IPS-15b (cell line): ENCODE measurements around the gene ERCC2.

Experiments
- H3K27me3 ChIP-seq: one replicate; pipeline ENCODE4 v1.6.1; 2013; ENCODE audit warnings: low read length; ENCODE audit not compliant: control insufficient read depth, insufficient read depth
- H3K36me3 ChIP-seq: one replicate; pipeline ENCODE4 v1.6.1; 2013; ENCODE audit warnings: low read length; ENCODE audit not compliant: control insufficient read depth, insufficient read depth
- H3K4me1 ChIP-seq: one replicate; pipeline ENCODE4 v1.6.1; 2013; ENCODE audit warnings: mild to moderate bottlenecking, low read length; ENCODE audit not compliant: control insufficient read depth, insufficient read depth
- H3K4me3 ChIP-seq: one replicate; pipeline ENCODE4 v1.5.1; 2013; ENCODE audit warnings: low read depth, low read length
- H3K9ac ChIP-seq: one replicate; pipeline ENCODE4 v1.6.1; 2013; ENCODE audit warnings: low read depth, mild to moderate bottlenecking, low read length
- H3K9me3 ChIP-seq: one replicate; pipeline ENCODE4 v1.6.1; 2013; ENCODE audit warnings: mild to moderate bottlenecking, low read length; ENCODE audit not compliant: control insufficient read depth, insufficient read depth

ERCC2 gene

DNA sequence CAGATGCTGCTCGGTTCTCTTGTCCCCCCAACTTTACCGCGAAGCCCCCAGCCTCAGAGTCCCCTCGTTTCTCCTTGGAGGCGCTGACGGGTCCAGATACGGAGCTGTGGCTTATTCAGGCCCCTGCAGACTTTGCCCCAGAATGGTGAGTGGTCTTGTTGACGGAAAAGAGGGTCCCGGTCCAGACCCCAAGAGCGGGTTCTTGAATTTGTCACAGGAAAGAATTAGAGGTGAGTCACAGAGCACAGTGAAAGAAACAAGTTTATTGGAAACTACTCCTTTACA lies 36.7 kb upstream of the ERCC2 start:
- Histone ChIP-seq H3K9me3 (no peaks in the 10 kb centered on the region), H3K36me3 (peaks cover 14% of the 10 kb centered on the region), H3K4me1 (peaks cover 8% of the 10 kb centered on the region), H3K9ac (peak overlapping the region; percentile 99), H3K27me3 (peaks cover 9% of the 10 kb centered on the region), H3K4me3 (peak overlapping the region; percentile 83)

DNA sequence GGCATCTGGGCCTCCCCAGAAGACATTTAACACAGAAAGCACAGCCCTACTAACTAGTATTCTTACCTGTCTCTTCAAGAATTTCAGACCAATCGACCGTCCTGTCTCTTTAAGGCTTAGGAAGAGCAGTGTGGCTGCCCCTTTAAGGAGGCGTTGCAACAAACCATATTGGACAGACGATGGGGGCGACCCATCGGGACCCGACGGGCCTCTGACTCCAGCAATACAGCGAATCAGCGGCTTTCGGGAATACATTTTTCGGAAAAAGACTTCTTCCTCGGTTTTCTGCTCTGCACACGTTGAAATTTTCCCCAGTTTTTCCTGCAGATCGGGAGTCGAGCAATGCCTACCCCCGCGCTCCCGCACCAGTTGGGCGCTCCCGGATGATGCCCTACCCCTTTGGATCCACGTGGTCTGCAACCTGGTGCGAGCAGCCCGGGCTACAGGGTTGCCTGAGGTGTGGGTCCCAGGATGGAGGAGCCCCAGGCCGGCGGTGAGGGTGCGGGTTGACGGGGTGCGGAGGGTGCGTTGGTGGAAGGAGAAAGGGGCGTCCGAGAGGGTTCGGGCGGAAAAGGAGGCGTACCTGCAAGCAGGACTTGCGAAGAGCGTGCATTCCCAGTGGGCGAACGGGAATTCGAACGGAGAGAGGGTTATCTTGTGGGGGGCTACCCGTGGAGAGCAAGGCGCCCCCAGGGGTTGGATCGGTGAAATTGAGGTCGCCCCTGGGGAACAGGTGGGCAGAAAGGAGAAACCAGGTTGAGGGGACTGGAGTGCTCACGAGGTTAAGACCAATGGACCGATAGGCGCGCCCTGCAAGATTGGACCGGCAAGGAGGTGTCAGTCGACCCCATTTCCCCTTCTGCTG lies 36.1 kb upstream of the ERCC2 start, which contains the start of gene POLR1G:
POLR1G (plus strand) TSS at position 419 of the 865 bp plus-strand sequence; CDS start at position 472, 53 bp downstream.
- H3K9me3 ChIP-seq: no peaks in the 10 kb centered on the region
- peaks cover 12% of the 10 kb centered on the region for H3K27me3 ChIP-seq
- H3K36me3 ChIP-seq: peaks cover 14% of the 10 kb centered on the region
- H3K4me1 ChIP-seq: peaks cover 8% of the 10 kb centered on the region
- peak within 1 kb of the TSS; percentile 83 for H3K4me3 ChIP-seq
- H3K9ac ChIP-seq: peak within 1 kb of the TSS; percentile 99

DNA sequence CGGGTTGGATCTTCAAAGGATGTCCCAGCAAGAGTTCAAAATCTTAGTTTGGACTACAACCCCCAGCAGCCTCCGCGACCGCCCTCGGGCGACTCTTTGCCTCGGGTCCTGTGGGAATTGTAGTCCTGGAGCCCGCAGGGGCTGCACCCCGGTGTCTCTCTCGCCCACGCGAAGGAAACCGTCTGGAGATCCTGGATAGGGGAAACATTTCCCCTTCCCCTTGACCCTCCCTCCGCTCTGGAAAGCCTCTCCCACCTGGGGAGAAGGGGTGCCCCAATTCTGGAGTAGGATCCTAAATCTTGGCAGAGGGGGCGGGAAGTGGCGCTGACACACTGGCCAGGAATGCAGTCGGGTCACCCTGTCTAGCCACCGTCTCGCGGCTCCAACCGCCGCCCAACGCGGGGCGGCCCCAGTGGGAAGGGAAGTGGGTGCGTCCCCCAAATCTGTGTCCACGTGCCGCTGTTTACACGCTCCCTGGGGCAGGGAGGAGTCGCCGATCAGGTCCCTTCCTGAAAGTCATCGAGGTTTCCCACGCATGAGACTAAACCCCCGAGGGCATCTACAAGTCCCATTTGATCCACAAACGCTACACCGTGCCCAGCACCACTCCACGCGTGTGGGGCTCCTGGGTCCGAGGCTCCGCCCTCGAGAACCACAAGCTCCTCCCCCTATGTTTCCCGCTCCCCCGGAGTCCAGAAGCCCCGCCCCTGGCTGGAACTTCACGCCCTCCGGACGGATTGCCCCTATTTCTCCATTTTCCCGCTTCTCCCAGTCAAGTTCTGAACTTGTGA lies 35.3 kb upstream of the ERCC2 start:
- H3K4me3 ChIP-seq: peak overlapping the region; percentile 83
- peak overlapping the region; percentile 99 for H3K9ac ChIP-seq
- H3K9me3 ChIP-seq: no peaks in the 10 kb centered on the region
- H3K36me3 ChIP-seq: peaks cover 14% of the 10 kb centered on the region
- H3K4me1 ChIP-seq: peaks cover 8% of the 10 kb centered on the region
- H3K27me3 ChIP-seq: peaks cover 12% of the 10 kb centered on the region

DNA sequence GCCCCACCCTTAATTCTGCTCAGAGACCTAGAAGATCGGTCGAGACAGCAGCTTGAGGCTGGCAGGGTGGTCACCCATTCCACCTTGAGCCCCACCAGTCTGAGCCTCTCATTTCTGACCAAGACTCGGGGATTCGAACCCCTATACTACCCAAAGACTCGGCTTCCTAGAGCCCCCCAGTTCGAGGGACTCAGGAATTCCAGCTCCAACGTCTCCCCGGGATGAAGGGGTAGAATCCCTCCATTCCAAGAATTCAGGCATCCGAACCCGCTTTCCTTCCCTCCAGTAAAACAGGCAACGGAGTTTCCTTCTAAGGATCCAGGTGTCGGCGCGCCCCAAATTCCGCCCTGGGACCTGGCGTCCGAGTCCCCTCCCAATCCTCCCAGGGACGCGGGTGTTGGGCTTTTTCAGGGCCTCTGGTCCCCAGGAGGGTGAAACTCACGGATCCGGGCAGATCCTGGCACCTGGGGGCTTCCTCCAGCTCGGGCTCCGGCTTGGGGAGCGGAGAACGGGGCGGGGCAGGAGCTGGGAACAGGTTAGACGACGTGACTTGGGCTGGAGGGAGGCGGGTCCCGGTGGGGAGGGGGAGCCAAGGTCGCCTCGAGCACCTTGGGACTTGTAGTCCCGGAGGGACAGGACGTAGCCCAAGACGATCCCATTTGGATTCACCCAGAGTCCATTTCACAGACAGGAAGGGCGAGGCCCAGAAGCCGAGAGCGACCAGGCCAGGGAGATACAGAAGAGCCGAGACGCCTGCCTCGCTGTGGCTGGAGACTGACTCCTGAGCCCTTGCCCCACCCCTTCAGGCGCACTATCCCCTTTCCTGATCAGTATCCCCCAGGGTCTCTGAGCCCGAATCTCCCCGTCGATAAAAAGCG lies 34.4 kb upstream of the ERCC2 start, which contains the start of gene PPP1R13L:
PPP1R13L (minus strand) TSS at position 513 of the 878 bp plus-strand sequence. CDS start 6,751 bp downstream, outside the sequence.
- Histone ChIP-seq H3K9ac (peak within 1 kb of the TSS; percentile 67), H3K4me3 (peak within 1 kb of the TSS; percentile 83), H3K36me3 (peaks cover 14% of the 10 kb centered on the region), H3K27me3 (peaks cover 12% of the 10 kb centered on the region), H3K9me3 (no peaks in the 10 kb centered on the region), H3K4me1 (peaks cover 8% of the 10 kb centered on the region)

DNA sequence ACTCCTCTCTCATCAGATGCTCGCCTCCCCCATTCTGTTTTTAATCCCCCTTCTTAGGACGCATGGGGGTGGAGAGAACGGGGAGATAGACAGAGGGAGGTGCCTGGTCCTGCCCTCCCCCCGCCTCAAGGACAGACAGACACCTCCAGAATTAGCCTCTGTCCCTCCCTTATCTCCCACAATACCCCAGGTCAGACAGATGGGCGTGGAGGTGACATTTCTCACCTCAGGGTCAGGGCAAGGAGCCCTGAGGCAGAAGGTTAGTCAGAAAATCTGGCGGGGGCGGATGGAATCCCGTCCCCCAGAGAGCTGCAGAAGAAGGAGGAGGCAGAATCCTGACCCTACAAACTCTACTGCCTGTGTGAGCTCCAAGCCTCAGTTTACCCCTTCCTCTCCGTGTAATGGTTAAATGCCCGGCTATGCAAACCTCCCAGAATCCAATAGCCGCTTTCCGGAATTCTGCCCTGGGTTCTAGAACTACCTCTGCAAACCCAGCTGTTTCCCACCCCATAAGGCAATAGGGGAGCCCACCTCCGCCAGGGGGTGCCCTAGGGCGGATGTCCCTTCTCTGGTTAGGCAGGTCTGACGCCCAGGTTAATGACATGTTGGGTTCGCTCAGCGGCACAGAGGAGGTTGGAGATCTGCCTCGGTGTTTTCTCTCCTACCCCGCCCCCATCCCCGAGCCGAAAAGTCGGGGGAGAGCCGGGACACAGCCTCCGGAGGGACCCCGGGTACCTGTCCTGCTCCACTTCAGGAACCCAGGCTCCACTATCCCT lies 33.6 kb upstream of the ERCC2 start:
- peaks cover 12% of the 10 kb centered on the region for H3K27me3 ChIP-seq
- H3K9me3 ChIP-seq: no peaks in the 10 kb centered on the region
- peaks cover 8% of the 10 kb centered on the region for H3K4me1 ChIP-seq
- no peak overlapping the region for H3K9ac ChIP-seq
- H3K4me3 ChIP-seq: peak overlapping the region; percentile 83
- peaks cover 10% of the 10 kb centered on the region for H3K36me3 ChIP-seq

DNA sequence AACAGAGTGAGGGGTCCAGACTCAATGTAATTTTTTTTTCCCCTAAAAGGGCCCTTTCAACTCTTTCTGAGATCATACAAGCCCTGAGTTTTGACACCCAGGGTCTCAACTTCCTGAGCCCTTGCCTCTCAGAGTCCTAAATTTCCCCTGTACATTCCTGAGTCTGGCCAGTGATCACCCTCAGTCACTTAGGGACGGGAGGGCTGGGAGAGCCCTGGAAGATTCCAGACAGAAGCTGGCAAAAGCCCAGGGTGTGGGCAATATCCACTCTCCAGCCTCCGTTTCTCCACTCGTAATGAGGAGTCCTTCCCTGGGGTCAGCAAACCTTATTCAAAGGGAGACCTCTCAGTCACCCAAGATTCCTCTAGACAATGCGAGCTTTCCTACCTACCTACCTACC lies 32.9 kb upstream of the ERCC2 start:
- H3K9ac ChIP-seq: no peak overlapping the region
- no peaks in the 10 kb centered on the region for H3K9me3 ChIP-seq
- H3K36me3 ChIP-seq: peaks cover 7% of the 10 kb centered on the region
- H3K4me1 ChIP-seq: peaks cover 8% of the 10 kb centered on the region
- H3K4me3 ChIP-seq: peak overlapping the region; percentile 83
- H3K27me3 ChIP-seq: peaks cover 14% of the 10 kb centered on the region

DNA sequence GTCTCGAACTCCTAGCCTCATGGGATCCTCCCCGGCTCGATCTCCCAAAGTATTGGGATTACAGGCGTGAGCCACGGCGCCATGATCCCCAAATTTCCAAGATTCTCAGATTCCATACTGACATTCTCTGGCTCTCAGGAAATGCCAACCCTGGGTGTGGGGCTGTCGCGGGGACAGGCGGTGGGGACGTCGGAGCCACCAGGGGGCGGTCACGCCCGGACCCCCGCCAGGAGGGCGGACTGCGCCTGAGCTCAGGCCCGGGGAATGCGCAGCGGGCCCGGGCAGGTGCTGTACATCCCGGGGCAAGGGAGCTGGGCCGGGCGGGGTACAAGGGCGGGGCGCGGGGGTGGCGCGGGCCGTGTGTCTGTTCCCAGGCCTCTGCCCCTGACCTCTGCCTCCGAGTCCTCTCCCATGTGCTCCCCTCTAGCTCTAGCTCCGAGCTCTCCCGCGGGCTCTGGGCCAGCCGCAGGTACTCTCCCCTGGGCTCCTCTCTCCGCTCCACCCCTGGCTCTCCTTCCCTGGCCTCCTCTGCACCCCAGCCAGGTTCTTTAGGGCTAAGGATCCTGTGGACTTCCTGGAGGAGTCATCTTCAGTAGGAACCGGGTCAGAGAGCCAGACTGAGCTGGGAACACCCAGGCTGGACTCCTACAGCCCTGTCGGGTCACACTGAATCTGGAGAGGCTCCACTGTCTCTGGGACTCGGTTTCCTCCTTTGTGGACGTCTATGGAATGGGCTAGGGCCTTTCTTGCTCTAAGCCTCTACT lies 32.1 kb upstream of the ERCC2 start:
- no peak overlapping the region for H3K9ac ChIP-seq
- H3K4me1 ChIP-seq: peaks cover 8% of the 10 kb centered on the region
- peak overlapping the region; percentile 28 for H3K4me3 ChIP-seq
- H3K36me3 ChIP-seq: peaks cover 3% of the 10 kb centered on the region
- no peaks in the 10 kb centered on the region for H3K9me3 ChIP-seq
- H3K27me3 ChIP-seq: peaks cover 19% of the 10 kb centered on the region

DNA sequence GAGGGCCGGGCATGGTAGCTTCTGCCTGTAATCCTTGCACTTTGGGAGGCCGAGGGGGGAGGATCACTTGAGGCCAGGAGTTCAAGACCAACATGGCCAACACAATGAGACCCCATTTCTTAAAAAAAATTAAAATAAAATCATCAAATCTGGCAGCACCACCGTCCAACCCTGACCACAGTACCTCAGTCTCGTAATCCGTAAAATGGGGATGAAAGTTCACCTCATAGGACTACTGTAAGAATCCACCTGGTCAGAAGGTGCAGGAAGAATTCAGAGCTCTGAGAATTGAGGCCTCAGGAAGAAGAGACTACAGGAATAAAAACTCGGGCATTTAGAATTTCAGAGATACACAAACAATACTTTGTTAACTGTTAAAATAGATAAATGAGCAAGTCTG lies 31.4 kb upstream of the ERCC2 start:
- no peaks in the 10 kb centered on the region for H3K9me3 ChIP-seq
- H3K27me3 ChIP-seq: peaks cover 25% of the 10 kb centered on the region
- peaks cover 3% of the 10 kb centered on the region for H3K36me3 ChIP-seq
- H3K9ac ChIP-seq: no peak overlapping the region
- peaks cover 8% of the 10 kb centered on the region for H3K4me1 ChIP-seq
- H3K4me3 ChIP-seq: peak overlapping the region; percentile 28

DNA sequence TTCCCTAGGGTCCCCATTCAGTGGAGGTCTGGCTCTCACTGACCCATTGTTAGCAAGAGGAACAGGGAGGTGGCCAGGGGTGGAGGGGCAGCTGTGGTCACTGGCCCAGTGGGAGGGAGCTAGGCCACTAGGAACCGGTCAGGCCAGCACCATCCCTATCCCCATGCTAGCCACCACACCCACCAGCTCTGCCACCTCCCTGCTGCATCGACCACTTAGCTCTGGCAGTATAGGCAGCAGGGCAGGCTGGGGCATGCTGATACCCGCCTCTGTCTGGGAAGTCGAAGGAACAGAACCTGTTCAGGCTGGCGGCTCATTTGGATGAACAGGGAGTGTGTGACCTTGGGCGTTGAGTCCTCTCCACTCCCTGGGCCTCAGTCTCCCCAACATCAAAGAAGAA lies 29.8 kb upstream of the ERCC2 start:
- H3K4me3 ChIP-seq: no peak overlapping the region
- no peaks in the 10 kb centered on the region for H3K9me3 ChIP-seq
- H3K4me1 ChIP-seq: peaks cover 8% of the 10 kb centered on the region
- H3K9ac ChIP-seq: no peak overlapping the region
- no peaks in the 10 kb centered on the region for H3K36me3 ChIP-seq
- H3K27me3 ChIP-seq: peaks cover 31% of the 10 kb centered on the region

DNA sequence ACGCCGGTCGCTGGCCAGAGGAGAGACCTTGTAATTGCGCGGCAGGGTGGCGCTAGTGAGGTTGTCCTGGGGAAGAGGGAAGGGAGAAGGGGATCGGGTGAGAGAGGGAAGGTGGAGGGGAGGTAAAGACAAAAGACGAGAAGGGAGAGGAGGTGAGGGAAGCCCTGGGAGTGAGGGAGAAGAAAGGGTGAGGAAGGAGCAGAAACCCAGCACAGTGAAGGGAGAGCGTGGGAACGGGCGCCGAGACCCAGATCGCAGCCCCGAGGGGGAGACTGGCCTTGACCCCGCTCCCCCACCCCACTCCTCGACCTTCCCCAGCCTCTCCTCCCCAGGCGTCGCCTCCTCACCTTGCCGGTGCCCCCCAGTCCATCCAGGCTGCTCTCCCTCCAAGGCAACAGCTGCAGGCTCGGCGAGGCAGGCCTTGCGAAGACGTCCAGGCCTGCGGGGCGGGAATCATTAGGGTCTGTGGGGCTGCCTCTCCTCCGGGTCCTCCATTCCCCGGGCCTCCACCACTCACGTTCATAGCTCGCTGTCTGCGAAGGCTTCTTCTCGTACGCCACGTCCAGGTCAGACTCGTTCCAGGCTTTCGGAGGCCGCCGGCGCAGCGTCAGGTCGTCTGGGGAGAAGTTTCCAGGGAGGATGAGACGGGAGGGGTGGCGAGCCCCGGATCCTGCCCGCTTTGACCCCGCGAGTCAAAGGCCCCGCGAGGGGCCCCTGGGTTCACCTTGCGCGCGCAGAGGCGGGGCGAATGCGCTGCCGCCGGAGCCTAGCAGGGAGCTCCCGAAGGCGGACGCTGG lies 25.6 kb upstream of the ERCC2 start:
- H3K4me3 ChIP-seq: peak overlapping the region; percentile 56
- no peak overlapping the region for H3K9ac ChIP-seq
- peaks cover 22% of the 10 kb centered on the region for H3K27me3 ChIP-seq
- H3K36me3 ChIP-seq: no peaks in the 10 kb centered on the region
- H3K4me1 ChIP-seq: no peaks in the 10 kb centered on the region
- H3K9me3 ChIP-seq: no peaks in the 10 kb centered on the region
